ENCODE measurements around the gene IVNS1ABP. TPM values are rescaled to one million over a fixed set of nuclear protein-coding genes. Genes with fewer than 3 reads are reported as not detected.
A peak's percentile ranks its signal among the peaks of the same experiment; 100 is the strongest.

The IVNS1ABP gene
- total and polyA plus RNA-seq, 2 of the 13 experiments (the other 11 are each of a cell fraction or from before 2014, with no cell fraction given), result 49.1 to 51.7 TPM

DNA sequence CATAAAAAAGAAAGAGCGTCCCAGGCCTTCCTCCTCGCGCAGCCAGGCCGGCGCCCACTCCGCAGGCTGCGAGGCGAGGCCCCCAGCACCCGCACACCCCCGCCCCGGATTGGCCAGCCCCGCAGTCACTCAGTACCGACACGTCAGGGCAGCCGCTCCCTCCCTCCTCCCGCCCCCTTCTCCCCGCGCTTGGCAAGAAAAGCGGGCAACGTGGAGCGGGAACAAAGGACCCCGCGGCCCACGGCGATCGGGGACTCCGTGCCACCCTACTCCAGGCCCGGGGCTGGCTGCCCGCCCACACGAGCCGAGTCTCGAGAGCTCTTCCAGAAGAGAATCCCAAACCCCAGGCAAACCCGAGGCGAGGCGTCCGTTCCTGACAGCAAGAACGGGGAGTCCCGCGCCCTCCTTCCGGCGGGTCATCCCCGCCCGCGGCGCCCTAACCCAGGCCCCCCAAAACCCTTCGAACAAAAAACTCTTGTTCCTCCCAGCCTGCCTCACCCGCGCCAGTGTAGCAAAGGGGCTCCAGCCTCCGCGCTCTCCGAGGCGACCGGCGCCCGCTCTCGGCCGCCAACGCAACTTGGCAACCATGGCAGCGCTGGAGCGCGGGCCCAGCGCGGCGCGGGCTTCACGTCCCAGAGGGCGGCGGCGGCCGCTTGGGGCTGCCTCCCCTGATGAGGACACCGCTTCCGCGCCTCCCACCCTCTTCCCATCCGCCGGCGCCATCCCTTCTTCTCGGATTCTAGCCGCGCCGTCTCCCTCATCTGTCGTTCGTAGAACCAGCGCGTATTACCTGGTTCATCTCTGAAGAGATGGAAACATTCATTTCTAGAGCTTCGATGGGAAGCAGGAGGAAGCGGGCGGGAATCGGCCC, 645 bp downstream of the IVNS1ABP start (continued):
- TF ChIP-seq ZHX1 (CRISPR knock-in tag; IDR thresholded peaks at IDR 0.05; ENCODE audit: low read depth) (no peak), MYNN (CRISPR knock-in tag; IDR thresholded peaks at IDR 0.05; ENCODE audit: low read depth) (no peak), MAZ (IDR thresholded peaks at IDR 0.05; ENCODE audit: borderline replicate concordance, low read depth, low read length) (peak; percentile 84; the same call in 1 of the 2 replicates), MAZ (CRISPR knock-in tag; IDR thresholded peaks at IDR 0.05; ENCODE audit: low read depth) (no peak), SIX4 (CRISPR knock-in tag; IDR thresholded peaks at IDR 0.05) (no peak), ZNF30 (CRISPR knock-in tag; IDR thresholded peaks at IDR 0.05) (no peak; the same call in 1 of the 2 replicates), KMT2B (CRISPR knock-in tag; IDR thresholded peaks at IDR 0.05) (no peak), HOMEZ (CRISPR knock-in tag; IDR thresholded peaks at IDR 0.05; ENCODE audit: low read depth) (no peak), HINFP (CRISPR knock-in tag; IDR thresholded peaks at IDR 0.05; ENCODE audit: low read depth) (no peak), THAP11 (CRISPR knock-in tag; IDR thresholded peaks at IDR 0.05) (no peak; the same call in none of the 2 replicates), CAMTA2 (CRISPR knock-in tag; IDR thresholded peaks at IDR 0.05; ENCODE audit: borderline replicate concordance) (no peak), ZNF121 (CRISPR knock-in tag; IDR thresholded peaks at IDR 0.05) (no peak), PCBP2 (optimal IDR thresholded peaks at IDR 0.05; ENCODE audit: low read depth, low read length, poor library complexity, severe bottlenecking) (no peak), NFATC3 (CRISPR knock-in tag; IDR thresholded peaks at IDR 0.05) (no peak), GPN1 (CRISPR knock-in tag; IDR thresholded peaks at IDR 0.05; ENCODE audit: borderline replicate concordance) (no peak)
- TF ChIP-seq, protein P1, sequence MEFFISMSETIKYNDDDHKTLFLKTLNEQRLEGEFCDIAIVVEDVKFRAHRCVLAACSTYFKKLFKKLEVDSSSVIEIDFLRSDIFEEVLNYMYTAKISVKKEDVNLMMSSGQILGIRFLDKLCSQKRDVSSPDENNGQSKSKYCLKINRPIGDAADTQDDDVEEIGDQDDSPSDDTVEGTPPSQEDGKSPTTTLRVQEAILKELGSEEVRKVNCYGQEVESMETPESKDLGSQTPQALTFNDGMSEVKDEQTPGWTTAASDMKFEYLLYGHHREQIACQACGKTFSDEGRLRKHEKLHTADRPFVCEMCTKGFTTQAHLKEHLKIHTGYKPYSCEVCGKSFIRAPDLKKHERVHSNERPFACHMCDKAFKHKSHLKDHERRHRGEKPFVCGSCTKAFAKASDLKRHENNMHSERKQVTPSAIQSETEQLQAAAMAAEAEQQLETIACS (CRISPR knock-in tag; IDR thresholded peaks at IDR 0.05), result no peak
- TF ChIP-seq, protein P2, sequence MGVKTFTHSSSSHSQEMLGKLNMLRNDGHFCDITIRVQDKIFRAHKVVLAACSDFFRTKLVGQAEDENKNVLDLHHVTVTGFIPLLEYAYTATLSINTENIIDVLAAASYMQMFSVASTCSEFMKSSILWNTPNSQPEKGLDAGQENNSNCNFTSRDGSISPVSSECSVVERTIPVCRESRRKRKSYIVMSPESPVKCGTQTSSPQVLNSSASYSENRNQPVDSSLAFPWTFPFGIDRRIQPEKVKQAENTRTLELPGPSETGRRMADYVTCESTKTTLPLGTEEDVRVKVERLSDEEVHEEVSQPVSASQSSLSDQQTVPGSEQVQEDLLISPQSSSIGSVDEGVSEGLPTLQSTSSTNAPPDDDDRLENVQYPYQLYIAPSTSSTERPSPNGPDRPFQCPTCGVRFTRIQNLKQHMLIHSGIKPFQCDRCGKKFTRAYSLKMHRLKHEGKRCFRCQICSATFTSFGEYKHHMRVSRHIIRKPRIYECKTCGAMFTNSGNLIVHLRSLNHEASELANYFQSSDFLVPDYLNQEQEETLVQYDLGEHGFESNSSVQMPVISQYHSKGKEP (CRISPR knock-in tag; IDR thresholded peaks at IDR 0.05), result no peak

Measured in HepG2 (cell line).